OCI-LY1 (cell line): ENCODE data around the gene CEP85L.

Source experiments
- H2AFZ ChIP-seq: fragments of 200-600 bp; sonication (generic), shearing (Covaris generic); 2 replicates; pipeline ENCODE4 v1.6.0; 2014; ENCODE audit warnings: antibody characterized with exemption, mild to moderate bottlenecking, low read length
- H3F3A ChIP-seq: fragments of 200-600 bp; sonication (generic), shearing (Covaris generic); 2 replicates; pipeline ENCODE4 v1.6.0; 2014; ENCODE audit warnings: mild to moderate bottlenecking, antibody characterized with exemption, low read length, moderate library complexity; ENCODE audit not compliant: insufficient read depth
- H3K27ac ChIP-seq: fragments of 200-600 bp; sonication (generic); 2 replicates; pipeline ENCODE4 v1.5.1; 2014; ENCODE audit warnings: low read length, mixed run types, mild to moderate bottlenecking, low read depth; ENCODE audit not compliant: poor library complexity, severe bottlenecking
- H3K27me3 ChIP-seq: fragments of 200-600 bp; sonication (generic); 2 replicates; pipeline ENCODE4 v1.6.0; 2014; ENCODE audit warnings: antibody characterized with exemption, mild to moderate bottlenecking, low read length, moderate library complexity; ENCODE audit not compliant: insufficient read depth
- H3K36me3 ChIP-seq: fragments of 200-600 bp; sonication (generic); 2 replicates; pipeline ENCODE4 v1.6.1; 2014; ENCODE audit warnings: mild to moderate bottlenecking, antibody characterized with exemption, low read length, moderate library complexity, mixed read lengths; ENCODE audit not compliant: insufficient read depth
- H3K4me1 ChIP-seq: fragments of 200-600 bp; sonication (generic); 2 replicates; pipeline ENCODE4 v1.5.1; 2014; ENCODE audit warnings: mild to moderate bottlenecking, low read length, moderate library complexity; ENCODE audit not compliant: insufficient read depth, severe bottlenecking
- H3K4me2 ChIP-seq: fragments of 200-600 bp; sonication (generic), shearing (Covaris generic); 2 replicates; pipeline ENCODE4 v1.6.1; 2014; ENCODE audit warnings: low read length
- H3K4me3 ChIP-seq: fragments of 200-600 bp; sonication (generic); 2 replicates; pipeline ENCODE4 v1.5.1; 2014; ENCODE audit warnings: low read length, low read depth, mild to moderate bottlenecking, mixed read lengths; ENCODE audit not compliant: poor library complexity, severe bottlenecking
- H3K79me2 ChIP-seq: fragments of 200-600 bp; shearing (Covaris generic); 2 replicates; pipeline ENCODE4 v1.6.1; 2016; ENCODE audit warnings: mixed run types, low read length, mixed read lengths; ENCODE audit not compliant: insufficient read depth
- H3K9ac ChIP-seq: fragments of 200-600 bp; sonication (generic), shearing (Covaris generic); 2 replicates; pipeline ENCODE4 v1.6.1; 2014; ENCODE audit warnings: mild to moderate bottlenecking, low read length, mixed read lengths
- H3K9me2 ChIP-seq: fragments of 200-600 bp; sonication (generic), shearing (Covaris generic); 2 replicates; pipeline ENCODE4 v1.6.1; 2014; ENCODE audit warnings: low read depth, mild to moderate bottlenecking, low read length, mixed read lengths
- H3K9me3 ChIP-seq: fragments of 200-600 bp; shearing (Covaris generic); 2 replicates; pipeline ENCODE4 v1.6.1; 2014; ENCODE audit warnings: low read length, mixed read lengths
- H4K20me1 ChIP-seq: fragments of 200-600 bp; sonication (generic), shearing (Covaris generic); 2 replicates; pipeline ENCODE4 v1.6.0; 2016; ENCODE audit warnings: mild to moderate bottlenecking, low read length; ENCODE audit not compliant: insufficient read depth
- CTCF ChIP-seq: fragments of 200-600 bp; sonication (generic), shearing (Covaris generic); IDR thresholded peaks from 2 replicates; pipeline ENCODE4 v1.5.1; 2017; ENCODE audit warnings: mild to moderate bottlenecking, antibody characterized with exemption, low read length, moderate library complexity, mixed read lengths
- EZH2 ChIP-seq: fragments of 200-600 bp; sonication (generic), shearing (Covaris generic); IDR thresholded peaks from 2 replicates; pipeline ENCODE4 v1.8.0; 2017; ENCODE audit warnings: borderline replicate concordance, mixed run types, mild to moderate bottlenecking, antibody characterized with exemption, low read length, moderate library complexity, mixed read lengths

The CEP85L gene

GRCh38 chr6:118542184-118542952 is 109.0 kb downstream of the CEP85L start:
- Histone ChIP-seq H3K36me3 (no peaks in the 10 kb centered on the region), H3F3A (no peaks in the 10 kb centered on the region), H3K4me3 (no peak overlapping the region), H3K27me3 (no peaks in the 10 kb centered on the region), H2AFZ (no peak overlapping the region), H3K4me2 (no peak overlapping the region), H3K27ac (no peak overlapping the region), H3K79me2 (no peaks in the 10 kb centered on the region), H3K9me3 (no peaks in the 10 kb centered on the region), H3K4me1 (no peaks in the 10 kb centered on the region), H3K9ac (no peak overlapping the region), H3K9me2 (no peaks in the 10 kb centered on the region), H4K20me1 (no peaks in the 10 kb centered on the region)
- no peak for TF ChIP-seq EZH2
- TF ChIP-seq CTCF, result no peak

GRCh38 chr6:118537574-118537973 is 113.8 kb downstream of the CEP85L start:
- Histone ChIP-seq H3K4me2 (no peak overlapping the region), H3K9ac (no peak overlapping the region), H2AFZ (no peak overlapping the region), H3K27ac (no peak overlapping the region), H3K9me3 (no peaks in the 10 kb centered on the region), H3K27me3 (no peaks in the 10 kb centered on the region), H3K36me3 (no peaks in the 10 kb centered on the region), H4K20me1 (no peaks in the 10 kb centered on the region), H3K4me3 (no peak overlapping the region), H3K4me1 (no peaks in the 10 kb centered on the region), H3F3A (no peaks in the 10 kb centered on the region), H3K79me2 (no peaks in the 10 kb centered on the region), H3K9me2 (no peaks in the 10 kb centered on the region)
- TF ChIP-seq CTCF (no peak), EZH2 (no peak)

GRCh38 chr6:118536478-118536877 is 114.9 kb downstream of the CEP85L start:
- no peak overlapping the region for H3K27ac ChIP-seq
- no peak overlapping the region for H2AFZ ChIP-seq
- H3K9me2 ChIP-seq, result no peaks in the 10 kb centered on the region
- no peaks in the 10 kb centered on the region for H3F3A ChIP-seq
- TF ChIP-seq CTCF, result no peak
- no peak for TF ChIP-seq EZH2
- no peaks in the 10 kb centered on the region for H3K4me1 ChIP-seq
- H3K27me3 ChIP-seq, result no peaks in the 10 kb centered on the region
- H3K36me3 ChIP-seq, result no peaks in the 10 kb centered on the region
- H3K9me3 ChIP-seq, result no peaks in the 10 kb centered on the region
- H3K79me2 ChIP-seq, result no peaks in the 10 kb centered on the region
- H3K4me2 ChIP-seq, result no peak overlapping the region
- H3K4me3 ChIP-seq, result no peak overlapping the region
- no peaks in the 10 kb centered on the region for H4K20me1 ChIP-seq
- H3K9ac ChIP-seq, result no peak overlapping the region
